Ovary (tissue), 9 donors: ENCODE measurements around the gene MACC1. TPM values are rescaled to one million over a fixed set of nuclear protein-coding genes. Genes with fewer than 3 reads are reported as not detected.

Source experiments
- DNase-seq, 5 donors: peaks; one replicate each; pipeline ENCODE4 v3.0.0-alpha.2; 2019 to 2020
- H3K27ac ChIP-seq, 2 donors: fragments of 200-600 bp; one replicate each; pipeline versions ENCODE4 v1.5.1 to v1.8.0; 2019 to 2022
- H3K27me3 ChIP-seq: fragments of 200-600 bp; one replicate; pipeline ENCODE4 v1.8.0; 2022
- H3K36me3 ChIP-seq: fragments of 200-600 bp; sonication (generic); one replicate; pipeline ENCODE4 v1.5.1; 2019
- H3K4me1 ChIP-seq: one replicate; pipeline ENCODE4 v1.8.1; 2013; ENCODE audit warnings: mild to moderate bottlenecking, moderate library complexity; ENCODE audit not compliant: insufficient read depth
- H3K4me3 ChIP-seq: fragments of 200-600 bp; sonication (generic); one replicate; pipeline ENCODE4 v1.5.1; 2017
- H3K9me3 ChIP-seq, 2 donors: fragments of 200-600 bp in 1 of 2; sonication (generic) in 1 of 2; one replicate each; pipeline versions ENCODE4 v1.5.1 to v1.8.1; 2013 to 2019; ENCODE audit warnings: mild to moderate bottlenecking in 1 of 2, moderate library complexity in 1 of 2
- EP300 ChIP-seq: sonication (generic); formaldehyde crosslinking; IDR thresholded peaks from one replicate; pipeline ENCODE4 v1.6.1; 2017; ENCODE audit warnings: antibody characterized with exemption
- POLR2A ChIP-seq: fragments of 450-650 bp; IDR thresholded peaks from one replicate; pipeline ENCODE4 v1.6.1; 2017; ENCODE audit warnings: antibody characterized with exemption, mild to moderate bottlenecking, moderate library complexity
- WGBS, 3 donors: extraction: QIAGEN DNeasy Blood & Tissue Kit in 1 of 3; methylation state at CpG; one replicate each; pipeline versions ENCODE4 v1.1.5 to v1.1.7; 2013 to 2017; 5-methylcytosine and 5-hydroxymethylcytosine counted together
- intact Hi-C, 4 donors: fragments of 100-400 bp; cut with DNase I; formaldehyde crosslinking; loops; one replicate each; pipeline versions ENCODE4 v1.11.0 to v1.15.1; 2022 to 2023
- polyA plus RNA-seq, 2 donors: library from polyadenylated mRNA; stranded (reverse); fragments of 200-250 nt in 1 of 2; fragments of 350-450 nt in 1 of 2; fragmentation: Illumina TruSeq in 1 of 2; extraction: RNeasy Lipid Tissue Mini Kit (QIAGEN cat#74804) in 1 of 2; gene quantifications; one replicate each; pipeline ENCODE4 v1.2.3, GENCODE V29; 2013 to 2014
- total RNA-seq, 7 donors: library from RNA; depleted of rRNA in 2 of 7; stranded (reverse); fragments of >200 nt in 2 of 7; fragmentation: NEBNext Ultra II Directional in 3 of 7; extraction: Animal tissue kit (Norgen Biotek cat#: 25700) in 3 of 7; gene quantifications; one replicate each; pipeline versions ENCODE4 v1.1.0 to v1.2.4, GENCODE V29; 2016 to 2023
- TF ChIP-seq, protein P1 (sequence below), 3 donors: fragments of 450-650 bp in 2 of 3; fragments of 200-600 bp in 1 of 3; IDR thresholded peaks; one replicate each; pipeline versions ENCODE4 v1.5.1 to v1.8.0; 2016 to 2022; ENCODE audit warnings: antibody characterized with exemption in 3 of 3, mild to moderate bottlenecking in 1 of 3
- donor health status: DM: no; HTN: no; CAD: no; lungs with moderate emphysema.
- donor health status: DM: no; HTN: no; CAD: no.
- donor health status: Bipolar disorder and iron deficiency.
- donor health status: DM: yes; HTN: yes; CAD: no.
- donor health status: DM: no; HTN: no; CAD: no.
- donor health status: DM: yes; HTN: yes; CAD: no.

MACC1 gene
- total and polyA plus RNA-seq, 9 donors: 0.05 to 3.5 (median 0.33) TPM; not detected in 2

DNA sequence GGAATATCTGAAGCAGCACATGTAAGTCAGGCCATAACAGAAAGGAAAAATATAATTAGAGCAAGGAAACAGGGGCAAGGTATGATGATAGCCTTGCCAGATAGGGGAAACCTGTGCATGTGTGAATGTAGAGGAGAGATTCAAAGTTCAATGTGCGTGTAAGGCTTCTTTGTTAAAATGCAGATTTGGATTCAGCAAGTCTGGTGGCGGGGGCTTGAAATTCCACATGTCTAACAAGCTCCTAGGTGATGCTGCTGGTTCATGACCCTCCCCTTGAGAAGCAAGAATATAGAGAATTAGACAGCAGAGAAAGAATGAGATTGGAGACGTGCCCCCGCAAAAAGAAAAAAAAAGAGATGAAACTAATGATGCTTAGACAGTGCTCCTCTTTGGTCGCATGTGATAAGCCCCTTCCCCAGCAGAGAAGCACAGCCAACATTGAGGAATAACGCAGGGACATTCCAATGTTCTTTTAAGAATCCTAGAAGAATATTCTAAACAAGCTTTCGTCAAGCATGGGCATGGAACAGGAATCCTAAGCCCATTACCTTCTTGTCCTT, 21.1 kb upstream of the MACC1 start:
- Histone ChIP-seq H3K9me3 (no peaks in the 10 kb centered on the region), H3K4me1 (peaks cover 10% of the 10 kb centered on the region), H3K36me3 (no peaks in the 10 kb centered on the region), H3K27ac (no peak overlapping the region), H3K27me3 (no peaks in the 10 kb centered on the region), H3K4me3 (no peak overlapping the region)
- DNase-seq: no peak
- WGBS, 3 donors: 87 to 96% (median 95%) methylated on average over 7 of the region's 7 CpGs
- intact Hi-C loops: no loop called here
- TF ChIP-seq EP300 (no peak), POLR2A (no peak)
- TF ChIP-seq, protein P1, sequence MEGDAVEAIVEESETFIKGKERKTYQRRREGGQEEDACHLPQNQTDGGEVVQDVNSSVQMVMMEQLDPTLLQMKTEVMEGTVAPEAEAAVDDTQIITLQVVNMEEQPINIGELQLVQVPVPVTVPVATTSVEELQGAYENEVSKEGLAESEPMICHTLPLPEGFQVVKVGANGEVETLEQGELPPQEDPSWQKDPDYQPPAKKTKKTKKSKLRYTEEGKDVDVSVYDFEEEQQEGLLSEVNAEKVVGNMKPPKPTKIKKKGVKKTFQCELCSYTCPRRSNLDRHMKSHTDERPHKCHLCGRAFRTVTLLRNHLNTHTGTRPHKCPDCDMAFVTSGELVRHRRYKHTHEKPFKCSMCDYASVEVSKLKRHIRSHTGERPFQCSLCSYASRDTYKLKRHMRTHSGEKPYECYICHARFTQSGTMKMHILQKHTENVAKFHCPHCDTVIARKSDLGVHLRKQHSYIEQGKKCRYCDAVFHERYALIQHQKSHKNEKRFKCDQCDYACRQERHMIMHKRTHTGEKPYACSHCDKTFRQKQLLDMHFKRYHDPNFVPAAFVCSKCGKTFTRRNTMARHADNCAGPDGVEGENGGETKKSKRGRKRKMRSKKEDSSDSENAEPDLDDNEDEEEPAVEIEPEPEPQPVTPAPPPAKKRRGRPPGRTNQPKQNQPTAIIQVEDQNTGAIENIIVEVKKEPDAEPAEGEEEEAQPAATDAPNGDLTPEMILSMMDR (IDR thresholded peaks at IDR 0.05): no peak

DNA sequence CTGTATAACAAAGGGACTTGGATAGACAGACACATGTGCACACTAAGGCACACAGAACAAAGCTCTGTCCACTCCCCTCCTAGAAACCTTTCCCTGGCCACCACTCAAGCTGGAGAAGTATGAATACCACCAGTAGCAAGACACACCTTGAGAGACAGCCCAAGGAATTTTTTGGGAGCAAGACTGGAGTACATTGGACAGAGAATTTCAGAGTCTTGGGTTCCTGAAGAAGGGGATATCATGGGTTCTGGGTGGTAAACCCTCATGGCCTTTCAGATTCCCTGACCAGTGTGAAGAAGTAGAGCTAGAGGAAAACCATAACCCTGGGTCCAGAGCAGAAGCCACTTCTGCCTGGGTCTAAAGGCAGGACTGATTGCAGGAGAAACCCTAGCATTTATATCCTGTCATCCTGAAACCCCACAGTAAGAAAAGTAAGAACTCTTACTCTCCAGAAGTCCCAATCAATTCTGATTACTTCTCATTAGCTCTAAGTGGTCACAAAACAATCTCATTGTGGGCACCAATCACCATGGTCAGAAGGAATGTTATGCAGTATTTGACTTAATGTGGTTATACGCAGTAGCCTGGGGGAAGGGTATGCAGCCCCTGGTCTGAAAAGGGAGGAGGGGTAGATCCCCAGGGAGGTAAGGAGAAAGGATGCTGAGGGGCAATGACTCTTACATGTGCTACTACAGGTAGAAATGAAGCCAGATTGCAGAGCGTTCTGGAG, 20.4 kb upstream of the MACC1 start:
- TF ChIP-seq EP300: no peak
- TF ChIP-seq, protein P1 (IDR thresholded peaks at IDR 0.05): no peak
- no peak for TF ChIP-seq POLR2A
- Histone ChIP-seq H3K9me3 (no peaks in the 10 kb centered on the region), H3K4me1 (peaks cover 10% of the 10 kb centered on the region), H3K36me3 (no peaks in the 10 kb centered on the region), H3K27me3 (no peaks in the 10 kb centered on the region), H3K4me3 (no peak overlapping the region), H3K27ac (no peak overlapping the region)
- DNase-seq: no peak
- intact Hi-C loops: no loop called here
- 89 to 98% (median 94%) methylated on average over 2 of the region's 2 CpGs for WGBS, 3 donors

DNA sequence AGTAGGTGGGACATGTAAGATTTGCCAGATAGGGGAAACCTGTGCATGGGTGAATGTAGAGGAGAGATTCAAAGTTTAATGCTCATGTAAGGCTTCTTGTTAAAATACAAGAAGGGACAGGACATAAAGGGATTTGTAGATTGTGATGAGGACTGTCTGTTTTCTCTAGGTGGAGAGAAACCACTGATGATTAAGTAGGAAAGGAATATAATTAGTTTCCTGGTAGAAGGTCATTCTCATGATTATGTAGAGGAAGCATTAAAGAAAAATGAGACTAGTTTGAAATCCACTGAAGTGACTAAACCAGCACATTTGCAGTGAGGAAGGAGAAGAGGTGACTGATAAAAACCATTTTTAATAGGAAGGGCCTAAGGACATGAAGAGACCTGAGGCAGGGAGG, 19.6 kb upstream of the MACC1 start:
- TF ChIP-seq POLR2A: no peak
- TF ChIP-seq EP300: no peak
- Histone ChIP-seq H3K36me3 (no peaks in the 10 kb centered on the region), H3K9me3 (no peaks in the 10 kb centered on the region), H3K27me3 (no peaks in the 10 kb centered on the region), H3K4me3 (no peak overlapping the region), H3K27ac (no peak overlapping the region), H3K4me1 (peaks cover 9% of the 10 kb centered on the region)
- intact Hi-C loops: no loop called here
- DNase-seq: no peak

DNA sequence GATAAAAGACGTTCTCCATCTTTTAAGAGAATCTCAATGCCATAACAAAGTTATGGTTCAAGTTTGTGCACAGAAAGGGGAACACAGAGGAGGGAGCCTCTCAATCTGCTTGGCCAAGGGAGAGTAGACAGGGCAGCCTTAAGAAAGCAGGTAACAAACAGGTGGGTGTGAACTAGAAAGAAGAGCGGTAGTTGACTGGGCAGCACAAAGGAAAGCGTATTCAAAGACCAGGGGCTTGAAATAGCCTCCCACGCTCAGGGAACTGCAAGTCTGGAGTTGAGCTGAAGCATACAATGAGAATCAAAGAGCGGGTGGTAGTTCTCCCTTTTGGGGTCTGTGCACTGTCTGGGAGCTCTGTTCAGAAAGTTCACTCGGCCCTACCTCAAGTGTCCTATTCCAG, 18.9 kb upstream of the MACC1 start:
- H3K4me1 ChIP-seq: peaks cover 5% of the 10 kb centered on the region
- 92 to 96% (median 95%) methylated on average over 6 of the region's 6 CpGs for WGBS, 3 donors
- no peak for DNase-seq
- TF ChIP-seq, protein P1 (IDR thresholded peaks at IDR 0.05): no peak
- TF ChIP-seq POLR2A (no peak), EP300 (no peak)
- no peaks in the 10 kb centered on the region for H3K36me3 ChIP-seq
- H3K4me3 ChIP-seq: no peak overlapping the region
- H3K27ac ChIP-seq: no peak overlapping the region
- intact Hi-C loops: no loop called here
- no peaks in the 10 kb centered on the region for H3K9me3 ChIP-seq
- no peaks in the 10 kb centered on the region for H3K27me3 ChIP-seq

DNA sequence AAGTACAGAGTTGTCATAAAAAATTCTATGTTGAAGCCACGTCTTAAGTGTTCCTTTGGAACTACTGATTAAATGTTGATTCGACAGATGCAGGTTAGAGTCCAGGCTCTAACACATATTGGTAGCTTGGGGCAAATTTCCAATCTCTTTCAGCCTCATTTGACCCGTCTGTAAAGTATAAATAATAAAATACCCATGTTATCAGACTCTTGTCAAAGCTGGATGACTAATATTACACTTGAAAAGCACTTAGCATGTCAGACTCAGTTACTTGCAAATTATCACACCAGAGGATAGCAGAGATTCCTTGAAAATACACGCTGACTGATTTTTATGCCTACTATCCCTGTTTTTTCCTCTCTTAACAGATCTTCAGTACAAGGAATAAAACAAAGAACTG, 18.1 kb upstream of the MACC1 start:
- Histone ChIP-seq H3K27me3 (no peaks in the 10 kb centered on the region), H3K36me3 (no peaks in the 10 kb centered on the region), H3K4me3 (no peak overlapping the region), H3K4me1 (peaks cover 1% of the 10 kb centered on the region), H3K27ac (no peak overlapping the region), H3K9me3 (no peaks in the 10 kb centered on the region)
- no peak for DNase-seq
- intact Hi-C loops: no loop called here
- TF ChIP-seq EP300 (no peak), POLR2A (no peak)
- TF ChIP-seq, protein P1 (IDR thresholded peaks at IDR 0.05): no peak
- 47 to 69% (median 65%) methylated on average over 4 of the region's 4 CpGs for WGBS, 3 donors
